ENCODE results near the gene CD99. TPM values are rescaled to one million over a fixed set of nuclear protein-coding genes. Genes with fewer than 3 reads are reported as not detected.

CD99 gene
- polyA plus RNA-seq, 1 of the 3 experiments (the other 2 are of a cell fraction) = 346 TPM

- Histone ChIP-seq H3K36me3 (replicated peaks in 1 of 2; ENCODE audit: control insufficient read depth in 1 of 2, insufficient read depth in 2 of 2, low read length in 1 of 2) (no peaks in the 10 kb centered on the region), H3K4me1 (ENCODE audit: control insufficient read depth in 1 of 2, insufficient read depth in 2 of 2, low read depth in 1 of 2, low read length in 1 of 2) (no peaks in the 10 kb centered on the region), H3K9me2 (no peaks in the 10 kb centered on the region), H3K9me3 (no peaks in the 10 kb centered on the region), H3K27me3 (ENCODE audit: insufficient read depth) (peaks cover 15% of the 10 kb centered on the region; the same call in 1 of the 2 replicates), H3K4me2 (no peak overlapping the region), H4K20me1 (ENCODE audit: insufficient read depth) (no peaks in the 10 kb centered on the region), H3K79me2 (ENCODE audit: insufficient read depth) (no peaks in the 10 kb centered on the region), H3F3A (replicated peaks; ENCODE audit: insufficient read depth) (no peaks in the 10 kb centered on the region), H3K9ac (no peak overlapping the region), H2AFZ (ENCODE audit: low read depth) (no peak overlapping the region), H3K27ac (ENCODE audit: low read depth in 2 of 2, low read length in 1 of 2) (no peak overlapping the region), H3K4me3 (ENCODE audit: low read depth in 2 of 2, low read length in 1 of 2) (no peak overlapping the region)
- CTCF ChIA-PET = no interaction called here
- TF ChIP-seq MAX (IDR thresholded peaks at IDR 0.05; ENCODE audit: low read depth) = no peak
- no peak for TF ChIP-seq REST (IDR thresholded peaks at IDR 0.05; ENCODE audit: low read depth, low read length)
- no peak for TF ChIP-seq MEF2A (IDR thresholded peaks at IDR 0.05; ENCODE audit: borderline replicate concordance, low read depth)
- TF ChIP-seq GATA2 (CRISPR knock-in tag; IDR thresholded peaks at IDR 0.05) = no peak
- TF ChIP-seq TAF1 (IDR thresholded peaks at IDR 0.05; ENCODE audit: borderline replicate concordance, low read depth, low read length) = no peak
- TF ChIP-seq FOSL2 (IDR thresholded peaks at IDR 0.05; ENCODE audit: borderline replicate concordance, low read depth) = no peak
- no peak for TF ChIP-seq YY1 (IDR thresholded peaks at IDR 0.05; ENCODE audit: low read depth)
- no peak for TF ChIP-seq IRF3 (IDR thresholded peaks at IDR 0.05; ENCODE audit: low read depth, low read length)
- TF ChIP-seq ZBTB33 (IDR thresholded peaks at IDR 0.05; ENCODE audit: borderline replicate concordance, low read depth) = no peak
- TF ChIP-seq EZH2phosphoT487 (IDR thresholded peaks at IDR 0.05; ENCODE audit: borderline replicate concordance, low read depth) = no peak
- TF ChIP-seq TEAD4 (IDR thresholded peaks at IDR 0.05; ENCODE audit: borderline replicate concordance, insufficient read depth) = no peak
- no peak for TF ChIP-seq RFX5 (IDR thresholded peaks at IDR 0.05; ENCODE audit: low read length)
- TF ChIP-seq CHD2 (IDR thresholded peaks at IDR 0.05; ENCODE audit: low read length, partially characterized antibody) = no peak
- POLR2A ChIA-PET = no interaction called here
- WGBS (ENCODE audit: low lambda C conversion rate) = 37% methylated on average over 5 of the region's 5 CpGs
- no peak for DNase-seq
These were observed 83.0 kb downstream of the CD99 start for GRCh38 chrX:2774057-2774456.
